Colonic mucosa (tissue), 4 donors: ENCODE results near the gene NNMT. TPM values are rescaled to one million over a fixed set of nuclear protein-coding genes. Genes with fewer than 3 reads are reported as not detected.

Experiments used
- DNase-seq: peaks from one replicate; pipeline ENCODE4 v3.0.0-alpha.2; 2020
- H3K27ac ChIP-seq: fragments of 200-600 bp; one replicate; pipeline ENCODE4 v1.8.0; 2021
- H3K27me3 ChIP-seq: fragments of 200-600 bp; one replicate; pipeline ENCODE4 v1.8.0; 2021
- H3K36me3 ChIP-seq: fragments of 200-600 bp; one replicate; pipeline ENCODE4 v1.8.0; 2021
- H3K4me1 ChIP-seq: fragments of 200-600 bp; one replicate; pipeline ENCODE4 v1.8.0; 2021; ENCODE audit warnings: mild to moderate bottlenecking
- H3K4me3 ChIP-seq: fragments of 200-600 bp; one replicate; pipeline ENCODE4 v1.8.0; 2021
- H3K9ac ChIP-seq, 2 donors: one replicate each; pipeline ENCODE4 v1.7.0; 2013; ENCODE audit warnings: control low read depth in 2 of 2, low read depth in 2 of 2, low read length in 2 of 2
- H3K9me3 ChIP-seq: fragments of 200-600 bp; one replicate; pipeline ENCODE4 v1.8.0; 2021
- CTCF ChIP-seq: fragments of 200-600 bp; IDR thresholded peaks from one replicate; pipeline ENCODE4 v1.8.0; 2022; ENCODE audit warnings: antibody characterized with exemption, mild to moderate bottlenecking
- intact Hi-C: fragments of 100-400 bp; cut with DNase I; formaldehyde crosslinking; loops from one replicate; pipeline ENCODE4 v1.14.1; 2022
- total RNA-seq, 2 donors: library from RNA; stranded (reverse); fragmentation: NEBNext Ultra II Directional in 1 of 2; extraction: Animal tissue kit (Norgen Biotek cat#: 25700) in 1 of 2; gene quantifications; one replicate each; pipeline ENCODE4 v1.2.1, GENCODE V29; 2021
- donor health status: healthy.
- donor health status: DM: no; HTN: no; CAD: no.
- donor health status: DM: no; HTN: no; CAD: no.

The NNMT gene
- total RNA-seq, 2 donors from 2014 or later, result 13.7 to 41.3 TPM

GRCh38 chr11:114252767-114253166 lies 43.4 kb upstream of the NNMT start:
- Histone ChIP-seq H3K27me3 (no peaks in the 10 kb centered on the region), H3K9ac (no peak overlapping the region), H3K27ac (no peak overlapping the region), H3K4me3 (no peak overlapping the region), H3K9me3 (no peaks in the 10 kb centered on the region), H3K36me3 (no peaks in the 10 kb centered on the region), H3K4me1 (no peaks in the 10 kb centered on the region)
- intact Hi-C loops, result no loop called here
- TF ChIP-seq CTCF, result no peak
- no peak for DNase-seq

- H3K9ac ChIP-seq, result no peak overlapping the region
- no peak for DNase-seq
- H3K9me3 ChIP-seq, result no peaks in the 10 kb centered on the region
- no peak for TF ChIP-seq CTCF
- no peaks in the 10 kb centered on the region for H3K27me3 ChIP-seq
- H3K27ac ChIP-seq, result no peak overlapping the region
- no peak overlapping the region for H3K4me3 ChIP-seq
- intact Hi-C loops, result no loop called here
- H3K36me3 ChIP-seq, result no peaks in the 10 kb centered on the region
- H3K4me1 ChIP-seq, result no peaks in the 10 kb centered on the region
Observed at GRCh38 chr11:114253771-114254170, 42.4 kb upstream of the NNMT start.

GRCh38 chr11:114254571-114255146 lies 41.5 kb upstream of the NNMT start:
- Histone ChIP-seq H3K4me1 (no peaks in the 10 kb centered on the region), H3K4me3 (no peak overlapping the region), H3K27me3 (no peaks in the 10 kb centered on the region), H3K36me3 (no peaks in the 10 kb centered on the region), H3K27ac (no peak overlapping the region), H3K9ac (no peak overlapping the region), H3K9me3 (no peaks in the 10 kb centered on the region)
- no peak for DNase-seq
- intact Hi-C loops, result loop anchor here (5.0 kb wide), 1 partner anchor 72 kb away; no protein-coding TSS in a partner anchor
- TF ChIP-seq CTCF, result no peak

- H3K9ac ChIP-seq, result no peak overlapping the region
- H3K36me3 ChIP-seq, result no peaks in the 10 kb centered on the region
- no peaks in the 10 kb centered on the region for H3K4me1 ChIP-seq
- no peak for DNase-seq
- H3K4me3 ChIP-seq, result no peak overlapping the region
- H3K27ac ChIP-seq, result no peak overlapping the region
- intact Hi-C loops, result loop anchor here (5.0 kb wide), 1 partner anchor 73 kb away; no protein-coding TSS in a partner anchor
- H3K27me3 ChIP-seq, result no peaks in the 10 kb centered on the region
- H3K9me3 ChIP-seq, result no peaks in the 10 kb centered on the region
- TF ChIP-seq CTCF, result no peak
Observed at GRCh38 chr11:114255289-114255688, 40.9 kb upstream of the NNMT start.

- Histone ChIP-seq H3K36me3 (no peaks in the 10 kb centered on the region), H3K9me3 (no peaks in the 10 kb centered on the region), H3K4me3 (no peak overlapping the region), H3K27ac (no peak overlapping the region), H3K27me3 (no peaks in the 10 kb centered on the region), H3K4me1 (no peaks in the 10 kb centered on the region), H3K9ac (no peak overlapping the region)
- intact Hi-C loops, result loop anchor here (5.0 kb wide), 1 partner anchor 74 kb away; no protein-coding TSS in a partner anchor
- TF ChIP-seq CTCF, result no peak
- no peak for DNase-seq
Observed at GRCh38 chr11:114256176-114256966, 39.8 kb upstream of the NNMT start.
